NCI-H510A treated with DMSO at 0.1 percent for 48 hours (cell line): ENCODE measurements around the gene TRIM44.
"Not testable (repeated sequence)": the region's sequence is repeated elsewhere in the genome, so short reads cannot be mapped to it uniquely, and the experiment has no call there.

ENCODE experiments used
- DNase-seq: peaks from one replicate; lab custom pipeline; 2025; lab: John Stamatoyannopoulos, UW

The TRIM44 gene

DNA sequence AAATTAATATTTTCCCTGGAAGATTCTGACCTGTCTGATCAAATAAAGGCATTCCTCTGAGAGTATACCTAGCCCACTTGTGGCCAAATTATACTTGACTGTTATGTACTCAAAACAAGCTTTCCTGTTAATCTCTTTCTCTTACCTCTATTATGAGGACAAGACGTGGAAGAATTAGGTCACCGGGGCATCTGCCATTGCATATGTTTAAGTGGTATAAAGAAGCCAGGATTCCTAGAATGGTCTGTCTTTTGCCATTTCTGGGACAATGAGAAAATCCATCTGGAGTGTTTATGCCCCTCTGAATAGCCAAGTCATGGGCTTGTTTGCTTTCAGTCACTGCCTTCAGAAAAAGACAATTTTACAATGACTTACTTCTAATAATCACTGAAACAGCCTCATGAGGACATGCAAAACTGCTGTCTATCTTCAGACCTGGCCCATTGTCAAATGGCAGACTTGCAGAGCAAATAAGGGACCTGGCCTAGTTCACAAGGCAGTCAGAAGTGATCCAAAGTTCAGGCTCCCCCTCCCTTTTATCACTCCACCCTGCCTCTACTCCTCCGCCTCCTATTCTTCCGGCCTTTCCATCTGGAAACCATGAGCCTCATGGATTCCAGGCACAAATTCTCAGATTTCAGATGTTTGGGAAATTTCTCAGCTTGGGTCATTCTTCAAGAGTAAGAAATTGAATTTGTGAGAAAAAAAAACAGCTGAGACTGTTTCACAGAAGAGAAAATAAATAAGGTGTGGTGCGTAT lies 153.2 kb downstream of the TRIM44 start:
- no peak for DNase-seq

DNA sequence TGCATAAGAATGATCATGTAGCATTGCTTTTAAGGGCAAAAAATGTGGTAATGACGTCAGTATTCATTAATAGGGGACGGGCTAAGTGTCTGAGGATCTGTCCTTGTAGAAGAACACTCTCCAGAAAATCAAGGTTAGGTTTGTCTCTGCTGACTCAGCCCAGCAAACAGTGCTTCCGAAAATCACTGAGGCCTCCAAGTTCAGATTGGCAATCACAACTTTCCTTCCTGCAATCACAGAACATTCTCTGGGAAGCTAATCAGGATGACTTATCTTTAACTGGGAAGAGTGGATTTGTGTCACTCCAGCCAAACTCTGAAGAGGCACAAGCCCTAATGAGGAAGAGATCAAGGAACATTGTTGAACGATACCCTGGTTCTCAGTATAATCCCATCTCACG lies 158.0 kb downstream of the TRIM44 start:
- no peak for DNase-seq

DNA sequence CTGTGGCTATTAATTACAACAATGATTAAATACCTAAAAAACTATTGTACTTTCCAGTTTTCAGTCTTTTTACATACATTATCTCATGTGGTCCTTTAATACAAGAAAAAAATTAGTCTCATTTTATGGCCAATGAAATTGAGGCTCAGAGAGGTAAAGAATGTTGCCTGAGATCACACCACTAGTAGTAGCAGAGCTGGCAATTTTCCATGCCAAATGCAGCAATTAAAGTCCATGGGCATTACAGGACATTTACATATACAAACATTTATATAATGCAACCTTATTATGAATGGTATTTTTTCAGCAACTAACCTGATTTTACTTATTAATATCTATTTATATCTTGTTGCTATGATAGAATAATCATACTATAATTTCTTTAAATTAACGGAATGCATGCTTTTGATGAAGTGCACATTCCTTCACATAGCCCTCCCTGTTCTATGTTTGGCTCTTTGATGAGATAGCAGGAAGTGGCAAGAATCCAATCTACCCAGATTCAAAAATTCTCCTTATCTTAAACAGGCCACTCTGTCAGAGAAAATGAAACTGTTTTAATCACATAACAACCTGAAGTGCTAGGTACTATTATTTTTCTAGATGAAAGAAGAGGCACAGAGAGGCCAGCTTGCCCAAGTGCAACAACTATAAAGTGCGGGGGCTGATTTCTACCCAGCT lies 160.4 kb downstream of the TRIM44 start:
- DNase-seq = no peak

DNA sequence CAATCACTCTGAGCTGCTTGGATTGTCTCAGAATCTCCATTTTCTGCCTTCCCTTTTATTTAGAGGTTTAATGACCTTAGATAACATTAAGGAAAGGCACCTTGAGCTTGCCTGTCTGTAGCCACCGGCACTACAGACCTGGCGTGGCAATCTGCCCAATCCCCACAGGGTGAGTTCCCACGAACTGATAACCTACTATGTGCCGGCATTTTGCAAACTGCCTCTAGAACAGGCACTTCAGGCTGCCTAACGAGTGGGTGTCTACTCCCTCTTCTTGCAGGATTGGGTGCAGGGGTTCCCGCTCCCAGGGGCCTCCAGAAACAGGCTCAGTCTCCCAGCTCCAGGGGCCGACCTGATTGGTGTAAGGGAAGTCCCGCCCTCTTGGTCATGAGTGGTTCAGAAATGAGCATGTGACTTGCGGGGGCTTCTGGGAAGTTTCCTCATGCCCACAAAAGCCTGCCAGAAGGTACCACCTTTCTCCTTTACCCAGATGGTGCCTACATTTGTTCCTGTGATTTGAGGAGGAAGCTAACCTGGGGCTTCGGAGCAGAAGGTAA lies 161.2 kb downstream of the TRIM44 start:
- no peak for DNase-seq

DNA sequence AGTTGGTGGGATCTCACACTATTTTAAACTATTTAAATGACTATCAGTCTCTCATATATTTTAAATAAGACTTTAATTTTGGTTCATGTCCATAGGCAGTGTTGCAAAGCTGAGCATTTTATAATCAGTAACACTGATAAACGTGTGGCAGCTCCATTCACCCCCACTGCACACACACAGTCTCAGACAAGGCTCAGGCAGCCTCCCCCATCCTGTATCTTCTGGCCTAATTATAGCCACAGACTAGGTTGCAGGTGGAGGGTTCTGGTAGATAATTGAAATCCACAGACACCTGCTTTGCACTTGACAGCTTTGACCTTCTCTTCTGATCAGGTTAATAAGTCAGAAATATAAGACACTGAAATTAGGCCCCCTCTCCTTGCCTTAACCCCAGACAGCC lies 162.8 kb downstream of the TRIM44 start:
- DNase-seq = no peak

DNA sequence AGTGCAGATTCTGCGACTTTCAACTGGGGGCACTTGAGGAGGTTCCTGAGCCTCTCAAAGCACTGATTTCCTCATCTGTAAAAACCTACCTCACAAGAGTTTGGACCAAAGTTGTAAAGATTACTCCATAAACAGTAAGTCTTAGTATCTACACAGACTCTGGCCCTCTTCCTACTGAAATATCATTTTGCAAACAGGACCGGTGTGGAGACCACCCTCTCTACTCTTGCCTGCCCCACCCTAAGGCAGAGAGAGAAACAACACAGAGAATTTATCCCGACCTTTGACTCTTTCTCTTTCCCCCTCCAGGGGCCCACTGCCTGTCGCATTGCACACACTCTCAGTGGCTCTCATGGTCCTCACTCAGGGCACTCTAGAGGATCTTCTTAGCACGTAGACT lies 163.4 kb downstream of the TRIM44 start:
- DNase-seq = no peak

DNA sequence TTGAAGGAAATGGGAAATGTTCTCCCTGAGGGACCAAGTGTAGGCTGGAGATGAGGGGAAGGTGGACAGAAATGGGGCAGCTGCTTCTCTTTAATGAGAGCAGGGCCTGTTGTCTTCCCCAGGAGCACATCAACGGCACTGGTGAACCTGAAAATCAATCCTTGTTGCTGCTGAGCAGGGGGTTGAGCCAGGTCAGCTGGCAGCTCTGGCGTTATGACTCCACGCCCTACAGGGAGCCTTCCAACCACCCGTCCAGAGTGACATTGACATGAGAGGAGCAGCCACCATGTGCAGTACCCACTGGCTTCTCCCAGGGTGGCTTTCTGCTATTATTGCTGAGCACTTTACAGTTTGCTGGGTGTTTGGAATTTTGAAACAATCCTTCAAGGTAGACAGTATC lies 164.4 kb downstream of the TRIM44 start:
- DNase-seq = no peak

DNA sequence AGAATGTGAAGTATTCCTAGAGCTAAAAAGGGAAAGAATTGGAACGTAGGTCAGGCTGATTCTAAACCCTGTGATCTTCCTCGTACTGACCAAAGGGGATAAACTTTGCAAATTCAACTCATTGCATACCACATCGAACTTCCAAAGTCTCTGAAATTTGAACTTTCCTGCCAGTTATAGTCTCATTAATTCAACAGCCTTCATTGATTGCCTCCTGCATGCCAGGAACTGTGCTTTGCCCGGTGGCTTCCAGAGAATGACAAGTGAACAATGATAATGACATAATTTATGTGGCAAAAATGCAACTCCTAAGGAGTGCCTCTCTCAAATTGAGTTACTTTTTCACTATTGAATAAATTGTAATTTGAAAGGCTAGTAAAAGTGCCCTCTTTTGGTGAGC lies 173.6 kb downstream of the TRIM44 start:
- DNase-seq = no peak

DNA sequence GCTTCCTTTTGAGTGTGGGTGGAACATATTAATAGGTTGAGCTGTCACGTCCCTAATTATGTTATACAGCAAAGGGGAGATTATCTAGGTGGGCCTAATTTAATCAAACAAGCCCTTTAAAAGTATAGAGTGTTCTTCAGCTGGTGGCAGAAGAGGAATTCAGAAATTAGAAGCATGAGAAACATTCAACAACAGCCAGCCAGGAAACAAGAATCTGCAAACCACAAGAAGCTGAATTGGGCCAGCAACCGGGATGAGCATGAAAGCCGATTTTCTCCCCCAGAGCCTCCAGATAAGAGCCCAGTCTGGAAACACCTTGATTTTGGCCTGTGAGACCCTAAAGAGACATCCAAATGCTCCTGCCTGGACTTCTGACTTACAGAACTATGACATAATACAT lies 175.5 kb downstream of the TRIM44 start:
- DNase-seq = no peak

DNA sequence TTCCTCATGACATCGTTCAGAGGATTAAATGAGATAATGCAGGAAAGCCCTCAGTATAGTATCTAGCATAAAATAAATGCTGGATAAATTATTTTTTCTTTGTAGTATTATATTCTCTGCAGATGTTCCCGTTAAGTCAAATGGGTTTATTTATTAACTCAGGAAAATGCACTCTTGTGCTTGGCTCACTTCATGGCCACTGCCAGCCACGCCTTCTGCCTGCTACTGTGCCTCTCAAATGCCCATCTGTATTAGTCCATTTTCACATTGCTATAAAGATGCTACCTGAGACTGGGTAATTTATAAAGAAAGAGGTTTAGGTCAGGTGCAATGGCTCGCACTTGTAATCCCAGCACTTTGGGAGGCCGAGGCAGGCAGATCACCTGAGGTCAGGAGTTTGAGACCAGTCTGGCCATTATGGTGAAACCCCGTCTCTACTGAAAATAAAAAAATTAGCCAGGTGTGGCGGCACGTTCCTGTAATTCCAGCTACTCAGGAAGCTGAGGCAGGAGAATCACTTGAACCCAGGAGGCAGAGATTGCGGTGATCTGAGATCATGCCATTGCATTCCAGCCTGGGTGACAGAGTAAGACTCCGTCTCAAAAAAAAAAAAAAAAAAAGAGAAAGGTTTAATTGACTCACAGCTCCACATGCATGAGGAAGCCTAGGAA lies 176.3 kb downstream of the TRIM44 start:
- not testable (repeated sequence) for DNase-seq

DNA sequence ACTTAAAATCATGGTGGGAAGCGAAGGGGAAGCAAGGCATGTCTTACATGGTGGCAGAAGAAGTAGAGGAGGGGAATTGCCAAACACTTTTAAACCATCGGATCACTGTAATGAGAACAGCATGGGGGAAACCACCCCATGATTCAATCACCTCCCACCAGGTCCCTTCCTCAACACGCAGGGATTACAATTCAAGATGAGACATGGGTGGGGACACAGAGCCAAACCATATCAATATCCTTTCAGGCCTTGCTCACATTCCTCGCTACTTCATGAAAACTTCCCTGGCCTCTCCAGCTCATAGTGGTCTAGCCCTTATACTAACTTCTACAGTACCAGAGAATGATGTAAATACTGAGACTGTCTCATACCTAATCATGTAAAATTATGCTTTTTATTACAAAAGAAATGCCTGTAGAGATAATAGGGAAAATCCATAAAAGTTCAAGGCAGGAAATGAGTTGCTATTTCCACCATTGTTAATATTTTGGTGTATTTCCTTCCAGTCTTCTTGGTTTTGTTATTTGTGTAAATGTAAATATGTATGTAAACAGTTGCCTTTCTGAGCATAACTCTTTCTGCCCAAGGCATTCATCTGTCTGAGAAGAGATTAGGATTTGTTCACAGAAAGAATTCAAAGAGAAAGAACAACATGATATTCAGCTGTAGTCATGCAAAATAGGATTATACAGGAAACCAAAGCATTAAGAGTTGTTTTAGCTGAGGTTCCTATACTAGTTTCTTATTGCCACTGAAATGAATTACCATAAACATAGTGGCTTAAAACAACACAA lies 177.0 kb downstream of the TRIM44 start:
- no peak for DNase-seq

DNA sequence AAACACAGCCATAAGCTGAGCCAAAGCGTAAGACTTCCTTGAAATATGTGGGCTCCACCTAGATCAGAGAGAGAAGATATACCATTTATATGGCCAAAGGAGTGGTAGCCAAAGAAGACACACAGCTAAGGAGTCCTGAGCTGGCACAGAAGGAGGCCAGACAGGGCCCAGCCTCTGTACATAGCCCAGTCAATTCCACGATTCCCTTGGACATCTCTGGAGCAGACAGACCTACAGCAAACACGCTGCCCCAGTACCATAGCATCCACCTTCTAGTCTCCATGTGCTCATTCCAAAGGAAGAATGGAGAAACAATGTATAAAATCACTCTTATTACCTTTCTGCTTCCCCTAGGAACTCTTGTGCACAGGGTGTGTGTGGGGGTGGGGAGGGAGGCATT lies 179.2 kb downstream of the TRIM44 start:
- no peak for DNase-seq

DNA sequence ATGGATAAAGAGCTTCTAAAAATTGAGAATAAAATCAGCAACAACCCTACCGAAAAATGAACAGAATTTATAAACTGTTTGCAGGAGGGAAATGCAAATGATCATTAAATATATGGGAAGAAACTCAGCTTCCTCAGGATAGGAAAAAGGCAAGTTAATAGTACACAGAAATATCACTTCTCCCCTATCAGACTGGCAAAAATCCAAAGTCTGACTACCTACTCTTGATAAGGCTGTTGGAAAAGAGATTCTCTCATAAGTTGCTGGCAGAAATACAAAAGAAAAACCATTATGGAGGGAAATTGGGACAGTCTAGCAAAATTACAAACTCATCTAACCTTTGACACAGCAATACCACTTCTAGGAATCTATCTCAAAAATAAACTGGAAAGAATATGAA lies 180.4 kb downstream of the TRIM44 start:
- no peak for DNase-seq

DNA sequence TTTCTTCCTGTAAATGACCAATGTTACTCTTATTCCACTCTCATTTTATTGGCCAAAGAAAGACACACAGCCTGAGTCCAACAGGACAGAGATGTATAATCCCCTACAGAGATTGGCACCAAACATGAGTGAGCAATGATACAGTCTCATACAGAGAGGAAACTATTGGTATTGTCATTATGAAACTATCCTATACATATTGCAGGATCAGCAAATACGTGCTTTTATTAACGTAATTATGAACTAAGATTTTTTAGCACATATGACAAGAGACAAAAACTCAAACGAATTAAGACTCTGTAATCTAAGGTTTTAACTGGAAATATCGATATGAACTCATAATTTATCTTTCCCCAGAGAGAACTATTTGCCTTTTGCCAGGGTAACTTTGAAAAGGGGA lies 182.0 kb downstream of the TRIM44 start:
- no peak for DNase-seq

DNA sequence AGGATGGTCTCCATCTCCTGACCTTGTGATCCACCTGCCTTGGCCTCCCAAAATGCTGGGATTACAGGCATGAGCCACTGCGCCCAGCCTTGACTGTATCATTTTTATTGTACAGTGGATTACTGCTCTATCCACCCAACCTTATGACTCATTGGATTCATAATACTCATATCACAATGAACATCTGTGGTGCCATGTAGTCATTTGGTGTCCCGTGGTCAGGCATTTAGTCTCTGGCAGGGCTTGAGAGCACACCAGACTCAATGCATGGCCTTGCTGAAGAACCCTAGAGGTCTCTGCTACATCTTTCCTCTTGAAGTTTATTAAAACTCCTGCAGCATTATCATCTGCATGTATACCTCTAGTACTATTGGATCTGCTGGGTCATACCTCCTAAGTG lies 183.3 kb downstream of the TRIM44 start:
- no peak for DNase-seq

DNA sequence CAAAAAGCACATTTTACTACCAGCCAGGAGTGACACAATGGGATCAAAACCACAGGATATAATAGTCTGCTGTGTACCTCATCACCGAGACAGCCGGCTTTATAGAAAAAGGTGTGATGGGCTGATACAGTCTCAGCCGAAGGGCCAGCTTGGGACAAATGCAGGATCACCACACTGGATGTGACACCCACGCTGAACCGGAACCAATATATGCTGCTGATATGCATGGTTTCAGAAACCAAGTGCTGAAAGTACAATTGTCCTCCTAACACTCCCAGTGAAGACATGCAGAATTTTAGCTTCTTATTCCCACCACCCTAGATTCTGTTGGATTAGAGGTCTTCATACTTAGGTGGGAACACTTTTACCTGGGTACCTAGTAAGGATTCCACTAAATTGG lies 184.3 kb downstream of the TRIM44 start:
- no peak for DNase-seq

DNA sequence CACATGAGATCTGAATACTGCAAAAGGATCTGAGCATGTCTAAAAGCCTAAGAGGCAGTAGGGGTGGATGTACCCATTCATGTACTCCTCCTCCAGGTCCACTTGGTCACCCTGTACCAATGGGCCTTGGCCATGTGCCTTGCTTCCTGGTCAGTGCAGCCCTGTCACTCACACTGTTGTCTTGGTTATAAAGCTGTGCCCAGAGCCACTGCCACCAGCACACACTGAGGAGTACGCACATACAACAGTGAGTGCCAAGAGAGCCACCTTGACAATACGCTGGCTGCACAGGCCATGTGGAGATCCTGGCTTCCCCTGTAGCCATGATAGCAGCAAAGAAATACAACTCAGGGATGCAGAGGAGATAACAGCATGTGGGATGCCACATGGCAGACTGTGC lies 184.9 kb downstream of the TRIM44 start:
- no peak for DNase-seq

DNA sequence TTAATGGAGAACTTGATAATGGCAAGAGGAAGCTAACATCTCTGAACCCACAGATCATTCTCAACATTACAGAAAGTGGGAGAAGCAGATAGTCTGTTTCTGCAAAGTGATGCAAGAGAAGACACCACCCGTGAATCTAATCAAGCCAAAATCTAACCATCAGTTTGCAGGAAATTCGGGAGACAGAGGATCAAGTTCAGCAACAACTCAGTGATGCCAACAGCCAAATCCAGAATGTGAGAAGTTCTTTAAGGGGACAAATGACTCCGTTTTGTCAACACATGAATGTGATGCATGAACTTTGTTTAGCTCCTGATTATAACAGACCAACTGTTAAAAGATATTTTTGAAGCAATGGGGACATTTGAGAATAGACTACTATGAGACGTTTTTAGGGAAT lies 186.0 kb downstream of the TRIM44 start:
- DNase-seq = no peak

DNA sequence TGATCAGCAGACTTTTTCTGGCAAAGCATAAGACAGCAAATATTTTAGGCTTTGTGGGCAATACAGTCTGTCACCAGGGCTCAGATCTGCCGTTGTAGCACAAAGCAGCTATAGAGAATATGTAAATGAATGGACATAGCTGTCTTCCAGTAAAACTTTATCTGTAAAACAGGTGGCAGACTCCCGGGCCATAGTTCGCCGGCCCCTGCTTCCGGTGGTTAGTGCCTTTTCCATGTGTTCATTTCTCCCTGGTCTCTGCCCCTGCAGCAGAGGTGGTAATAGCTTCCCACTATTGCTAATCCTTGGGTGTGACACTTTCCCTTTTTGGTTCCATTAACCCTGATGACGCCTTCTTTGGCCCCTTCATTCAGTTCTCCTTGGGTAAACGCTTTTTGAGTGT lies 187.6 kb downstream of the TRIM44 start:
- DNase-seq = no peak

DNA sequence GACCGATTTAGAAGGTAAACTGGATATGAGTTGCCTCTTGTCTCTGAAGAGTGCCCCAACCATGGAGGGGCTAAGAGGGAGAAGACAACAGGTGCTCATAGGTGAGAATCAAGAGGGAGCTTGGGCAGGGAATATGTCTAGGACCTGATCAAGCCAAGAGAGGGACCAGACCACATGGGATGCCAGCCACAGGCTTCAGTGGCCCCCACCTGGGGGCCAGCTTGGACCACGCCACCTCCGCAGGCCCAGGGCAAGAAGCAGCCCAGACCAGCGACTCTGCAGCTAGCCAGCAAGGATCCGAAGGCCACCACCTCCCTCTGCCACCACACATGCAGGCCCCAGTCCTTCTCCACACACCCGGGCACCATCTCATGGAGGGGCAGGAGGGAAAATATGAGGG lies 188.8 kb downstream of the TRIM44 start:
- no peak for DNase-seq

DNA sequence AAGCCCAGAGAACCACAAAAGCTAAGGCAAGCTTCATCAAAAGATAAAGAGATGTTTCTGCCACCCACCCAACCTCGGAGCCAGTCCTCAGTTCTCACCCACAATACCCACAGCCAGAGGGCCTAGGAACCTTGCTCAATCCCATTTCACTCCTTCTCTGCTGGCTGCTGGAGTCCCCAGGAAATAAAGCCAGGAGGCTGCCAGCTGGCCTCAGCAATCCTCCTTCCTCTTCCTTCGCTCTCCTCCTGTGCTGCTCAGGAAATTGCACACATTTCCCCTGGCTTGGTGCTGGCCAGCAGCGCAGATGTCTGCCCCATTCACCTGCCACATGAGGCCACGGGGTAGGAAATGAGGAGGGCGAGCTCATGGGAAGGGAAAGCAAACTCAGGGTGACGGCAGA lies 189.5 kb downstream of the TRIM44 start:
- DNase-seq = no peak

DNA sequence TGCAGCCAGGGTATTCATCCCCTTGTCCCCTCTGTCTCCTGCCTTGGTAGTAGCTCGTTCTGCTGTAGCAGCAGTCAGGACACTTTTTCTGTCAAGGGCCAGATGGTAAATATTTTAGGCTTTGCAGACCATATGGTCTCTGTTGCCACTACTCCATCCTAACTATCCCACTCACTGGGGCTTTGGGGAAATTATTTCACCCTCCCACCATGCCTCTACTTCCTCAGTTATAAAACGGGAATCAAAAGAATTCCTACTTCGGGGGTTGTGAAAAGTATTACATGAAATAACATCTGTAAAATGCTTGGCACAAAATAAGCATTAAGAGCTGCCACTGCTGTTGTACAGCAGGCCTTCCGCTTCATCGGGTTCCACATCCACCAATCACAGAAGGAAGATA lies 191.4 kb downstream of the TRIM44 start:
- DNase-seq = no peak
